GM12864 (cell line): ENCODE data around the gene DPYD.

ENCODE experiments used
- DNase-seq: peaks from one replicate; pipeline ENCODE4 v3.0.0-alpha.2; 2011; ENCODE audit warnings: low read depth
- H3K4me3 ChIP-seq: 2 replicates; pipeline ENCODE4 v1.5.1; 2011; ENCODE audit warnings: mild to moderate bottlenecking, low read depth, low read length, control low read depth
- CTCF ChIP-seq: IDR thresholded peaks from 2 replicates; pipeline ENCODE4 v1.5.1; 2011; ENCODE audit warnings: low read depth, mild to moderate bottlenecking, moderate library complexity, low read length, control low read depth, inconsistent platforms; ENCODE audit errors: missing control alignments

DPYD gene

GRCh38 chr1:97920832-97921571 is at the start of gene DPYD:
TSS of gene DPYD (minus strand) at chr1:97921034. CDS start at chr1:97920922, 112 bp downstream.
- no peak for TF ChIP-seq CTCF
- peak within 1 kb of the TSS; percentile 65 for H3K4me3 ChIP-seq
- DNase-seq: peak; percentile 52

GRCh38 chr1:97960470-97960869 is 39.6 kb upstream of the DPYD start:
- TF ChIP-seq CTCF: no peak
- H3K4me3 ChIP-seq: no peak overlapping the region
- DNase-seq: no peak

GRCh38 chr1:97947695-97948094 is 26.9 kb upstream of the DPYD start:
- TF ChIP-seq CTCF: no peak
- H3K4me3 ChIP-seq: no peak overlapping the region
- no peak for DNase-seq

GRCh38 chr1:97943354-97943753 is 22.5 kb upstream of the DPYD start:
- TF ChIP-seq CTCF: no peak
- H3K4me3 ChIP-seq: no peak overlapping the region
- DNase-seq: no peak

GRCh38 chr1:97942161-97943123 is 21.6 kb upstream of the DPYD start:
- H3K4me3 ChIP-seq: no peak overlapping the region
- TF ChIP-seq CTCF: no peak
- no peak for DNase-seq

- no peak for TF ChIP-seq CTCF
- no peak for DNase-seq
- H3K4me3 ChIP-seq: no peak overlapping the region
Observed at GRCh38 chr1:97938285-97938642, 17.4 kb upstream of the DPYD start.
